Thoracic aorta (tissue), 2 donors: Measurements from ENCODE around the gene FAM200A. TPM values are rescaled to one million over a fixed set of nuclear protein-coding genes. Genes with fewer than 3 reads are reported as not detected.

Source experiments
- ATAC-seq: fragments of 150-250 bp; one replicate; pipeline ENCODE4 v1.8.0; 2017; ENCODE audit warnings: low read depth; ENCODE audit not compliant: insufficient number of reproducible peaks, low FRiP score
- DNase-seq: peaks from one replicate; pipeline ENCODE4 v3.0.0-alpha.2; 2020; ENCODE audit warnings: low spot score
- H3K27ac ChIP-seq, 2 donors: fragments of 200-600 bp; sonication (generic); 1 replicate in 1 of 2; 2 replicates in 1 of 2; pipeline ENCODE4 v1.5.1; 2016; ENCODE audit warnings: mild to moderate bottlenecking in 2 of 2, moderate library complexity in 2 of 2
- H3K27me3 ChIP-seq: fragments of 200-600 bp; sonication (generic); replicated peaks from 2 replicates; pipeline ENCODE4 v1.6.0; 2016; ENCODE audit warnings: mild to moderate bottlenecking; ENCODE audit not compliant: insufficient read depth
- H3K36me3 ChIP-seq: fragments of 200-600 bp; sonication (generic); one replicate; pipeline ENCODE4 v1.5.1; 2016
- H3K4me1 ChIP-seq, 2 donors: fragments of 200-600 bp; sonication (generic); 1 replicate in 1 of 2; 2 replicates in 1 of 2; pipeline versions ENCODE4 v1.5.1 to v1.6.0; 2016; ENCODE audit warnings: low read depth in 2 of 2, mild to moderate bottlenecking in 1 of 2; ENCODE audit not compliant: control insufficient read depth in 1 of 2
- H3K4me3 ChIP-seq: fragments of 200-600 bp; sonication (generic); 2 replicates; pipeline ENCODE4 v1.5.1; 2016; ENCODE audit warnings: mild to moderate bottlenecking
- H3K9me3 ChIP-seq: fragments of 200-600 bp; sonication (generic); 2 replicates; pipeline ENCODE4 v1.5.1; 2016
- CTCF ChIP-seq: fragments of 200-600 bp; sonication (generic); IDR thresholded peaks from one replicate; pipeline ENCODE4 v1.5.1; 2019; ENCODE audit warnings: antibody characterized with exemption
- total RNA-seq, 2 donors: library from RNA; depleted of rRNA; stranded (reverse); fragments of >200 nt; gene quantifications; one replicate each; pipeline versions ENCODE4 v1.1.0 to v1.2.3, GENCODE V29; 2016

FAM200A gene
- 1 to 10 TPM; 3.1 to 4.3 TPM for total RNA-seq

- no peak for TF ChIP-seq CTCF
- Histone ChIP-seq H3K9me3 (peaks cover 3% of the 10 kb centered on the region), H3K4me1 (peaks cover 6 to 13% of the 10 kb centered on the region in 2 donors), H3K27me3 (no peaks in the 10 kb centered on the region), H3K36me3 (peaks cover 8% of the 10 kb centered on the region), H3K27ac (peak within 1 kb of the TSS; percentile 61 to 64), H3K4me3 (peak within 1 kb of the TSS; percentile 75)
- peak; percentile 74 for ATAC-seq
- peak; percentile 40 for DNase-seq
Measured at GRCh38 chr7:99551767-99552463, at the start of gene FAM200A. FAM200A (minus strand) TSS chr7:99552114; CDS start chr7:99548407, 3,707 bp downstream.

GRCh38 chr7:99599836-99600235 lies 47.9 kb upstream of the FAM200A start:
- no peak overlapping the region for H3K4me3 ChIP-seq
- H3K27ac ChIP-seq, result no peak overlapping the region
- no peak for TF ChIP-seq CTCF
- no peaks in the 10 kb centered on the region for H3K9me3 ChIP-seq
- ATAC-seq (no peak), DNase-seq (no peak)
- H3K36me3 ChIP-seq, result no peaks in the 10 kb centered on the region
- no peaks in the 10 kb centered on the region for H3K4me1 ChIP-seq
- H3K27me3 ChIP-seq, result no peaks in the 10 kb centered on the region

GRCh38 chr7:99597762-99598501 lies 46.0 kb upstream of the FAM200A start, which contains the start of gene TMEM225B:
TMEM225B (plus strand) TSS chr7:99598267; CDS start chr7:99604389, 6,122 bp downstream.
- ATAC-seq (peak; percentile 27), DNase-seq (no peak)
- H3K4me3 ChIP-seq, result no peak within 1 kb of the TSS
- H3K36me3 ChIP-seq, result no peaks in the 10 kb centered on the region
- no peaks in the 10 kb centered on the region for H3K9me3 ChIP-seq
- H3K4me1 ChIP-seq, result no peaks in the 10 kb centered on the region
- no peak for TF ChIP-seq CTCF
- H3K27me3 ChIP-seq, result no peaks in the 10 kb centered on the region
- no peak within 1 kb of the TSS for H3K27ac ChIP-seq

- H3K4me1 ChIP-seq, result no peaks in the 10 kb centered on the region
- no peak for DNase-seq
- H3K9me3 ChIP-seq, result no peaks in the 10 kb centered on the region
- H3K4me3 ChIP-seq, result no peak overlapping the region
- H3K36me3 ChIP-seq, result no peaks in the 10 kb centered on the region
- no peak for ATAC-seq
- TF ChIP-seq CTCF, result no peak
- no peak overlapping the region for H3K27ac ChIP-seq
- no peaks in the 10 kb centered on the region for H3K27me3 ChIP-seq
Measured at GRCh38 chr7:99596408-99596955, 44.6 kb upstream of the FAM200A start.
